HepG2 (cell line): ENCODE measurements around the gene STMN3. TPM values are rescaled to one million over a fixed set of nuclear protein-coding genes. Genes with fewer than 3 reads are reported as not detected.

Source experiments
- DZIP1 ChIP-seq: sonication (generic); formaldehyde crosslinking; IDR thresholded peaks from 2 replicates; pipeline ENCODE4 v1.5.0; 2020; ENCODE audit warnings: mild to moderate bottlenecking, missing genetic modification reagents
- EEA1 ChIP-seq: sonication (generic); formaldehyde crosslinking; IDR thresholded peaks from 2 replicates; pipeline ENCODE4 v1.5.1; 2020; ENCODE audit warnings: mild to moderate bottlenecking, missing genetic modification reagents, borderline replicate concordance
- EHMT2 ChIP-seq: fragments of 200-600 bp; sonication (generic); IDR thresholded peaks from 2 replicates; pipeline ENCODE4 v1.7.0; 2017; ENCODE audit warnings: antibody characterized with exemption, low read depth, low read length, borderline replicate concordance
- JUNB ChIP-seq: sonication (generic); formaldehyde crosslinking; IDR thresholded peaks from 2 replicates; pipeline ENCODE4 v1.8.0; 2022; ENCODE audit warnings: missing genetic modification reagents, mild to moderate bottlenecking, borderline replicate concordance
- LCORL ChIP-seq, 2 experiments: fragments of 450-650 bp in 1 of 2; sonication (generic) in 1 of 2; formaldehyde crosslinking in 1 of 2; IDR thresholded peaks; 2 replicates each; pipeline versions ENCODE4 v1.5.0 to v1.6.1; 2017 to 2020; ENCODE audit warnings: antibody characterized with exemption in 1 of 2, missing genetic modification reagents in 1 of 2
- NFIB ChIP-seq: sonication (generic); formaldehyde crosslinking; IDR thresholded peaks from 2 replicates; pipeline ENCODE4 v1.9.0; 2021; ENCODE audit warnings: missing genetic modification reagents, mild to moderate bottlenecking, borderline replicate concordance
- PTBP1 ChIP-seq: fragments of 200-400 bp; formaldehyde crosslinking; IDR thresholded peaks from 2 replicates; pipeline ENCODE4 v1.6.1; 2018; ENCODE audit warnings: low read length, low read depth; ENCODE audit not compliant: poor library complexity, severe bottlenecking
- RFXAP ChIP-seq: sonication (generic); formaldehyde crosslinking; IDR thresholded peaks from 2 replicates; pipeline ENCODE4 v1.4.0; 2020; ENCODE audit warnings: missing genetic modification reagents, borderline replicate concordance
- TEAD3 ChIP-seq: optimal IDR thresholded peaks from 2 replicates; pipeline ENCODE3; 2016; ENCODE audit warnings: borderline replicate concordance
- ZBTB1 ChIP-seq: sonication (generic); formaldehyde crosslinking; IDR thresholded peaks from 2 replicates; pipeline ENCODE4 v1.4.0; 2020; ENCODE audit warnings: missing genetic modification reagents, borderline replicate concordance
- ZBTB49 ChIP-seq: sonication (generic); formaldehyde crosslinking; IDR thresholded peaks from 2 replicates; pipeline ENCODE4 v1.4.0; 2020; ENCODE audit warnings: missing genetic modification reagents, borderline replicate concordance
- polyA plus RNA-seq, 8 experiments: library from polyadenylated mRNA; depleted of rRNA in 3 of 8; stranded (reverse) in 7 of 8; unstranded in 1 of 8; fragments of >200 nt; fragmentation: Illumina TruSeq in 4 of 8; extraction: Trizol in 4 of 8; gene quantifications; 2 replicates each; pipeline versions ENCODE4 v1.2.1 to v1.2.3, GENCODE V29; 2011 to 2016; ENCODE audit warnings: low read depth in 4 of 8, missing spikeins in 1 of 8, mixed read lengths in 1 of 8; ENCODE audit not compliant: insufficient read depth in 1 of 8
- total RNA-seq, 5 experiments: library from RNA; depleted of rRNA; stranded (reverse); fragments of >200 nt; fragmentation: Illumina TruSeq; extraction: Trizol; gene quantifications; 2 replicates each; pipeline ENCODE4 v1.2.3, GENCODE V29; 2016; ENCODE audit warnings: low read depth in 1 of 5
- TF ChIP-seq, protein P1 (sequence below): sonication (generic); formaldehyde crosslinking; IDR thresholded peaks from 2 replicates; pipeline ENCODE4 v1.9.0; 2021; ENCODE audit warnings: missing genetic modification reagents, mild to moderate bottlenecking, borderline replicate concordance
- TF ChIP-seq, protein P2 (sequence below): sonication (generic); formaldehyde crosslinking; IDR thresholded peaks from 2 replicates; pipeline ENCODE4 v1.5.0; 2020; ENCODE audit warnings: mild to moderate bottlenecking, low read depth, missing genetic modification reagents, borderline replicate concordance
- TF ChIP-seq, protein P3 (sequence below): sonication (generic); formaldehyde crosslinking; conservative IDR thresholded peaks from 2 replicates; pipeline ENCODE4 v1.4.0; 2020; ENCODE audit warnings: missing genetic modification reagents
- TF ChIP-seq, protein P4 (sequence below): IDR thresholded peaks from 2 replicates; pipeline ENCODE4 v1.6.1; 2016; ENCODE audit warnings: low read depth, control low read depth

The STMN3 gene
- total and polyA plus RNA-seq, 2 of the 13 experiments (the other 11 are each of a cell fraction or from before 2014, with no cell fraction given) = 21.0 to 48.3 TPM

DNA sequence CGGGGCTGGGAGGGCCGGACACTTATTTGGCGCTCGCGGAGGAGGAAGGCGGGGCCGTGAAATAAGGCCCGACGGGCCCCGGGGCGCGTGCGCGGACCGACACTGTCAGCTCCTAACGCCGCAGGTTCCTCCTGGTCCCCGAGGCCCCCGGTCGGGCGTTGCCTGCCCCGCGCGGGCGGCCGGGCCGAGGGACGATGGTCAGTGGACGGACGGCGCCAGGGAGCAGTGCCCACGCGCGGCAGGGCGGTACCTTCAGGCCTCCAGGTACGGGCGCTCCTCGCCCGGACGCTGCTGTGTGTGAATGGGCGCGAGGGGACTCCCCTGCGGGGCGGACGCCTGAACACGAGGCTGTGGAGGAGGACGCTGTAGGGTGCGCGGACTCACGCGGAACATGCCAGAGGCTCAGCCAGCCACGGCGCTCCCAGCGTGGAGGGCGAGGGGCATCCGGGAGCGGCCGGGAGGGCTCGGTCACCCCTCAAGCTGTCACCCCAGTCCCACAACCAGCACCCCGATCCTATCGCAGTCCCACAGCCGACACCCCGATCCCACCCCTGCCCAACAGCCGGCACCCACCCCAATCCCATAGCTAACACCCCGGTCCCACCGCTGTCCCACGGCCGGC lies 26.0 kb downstream of the STMN3 start (continued):
- TF ChIP-seq, protein P1, sequence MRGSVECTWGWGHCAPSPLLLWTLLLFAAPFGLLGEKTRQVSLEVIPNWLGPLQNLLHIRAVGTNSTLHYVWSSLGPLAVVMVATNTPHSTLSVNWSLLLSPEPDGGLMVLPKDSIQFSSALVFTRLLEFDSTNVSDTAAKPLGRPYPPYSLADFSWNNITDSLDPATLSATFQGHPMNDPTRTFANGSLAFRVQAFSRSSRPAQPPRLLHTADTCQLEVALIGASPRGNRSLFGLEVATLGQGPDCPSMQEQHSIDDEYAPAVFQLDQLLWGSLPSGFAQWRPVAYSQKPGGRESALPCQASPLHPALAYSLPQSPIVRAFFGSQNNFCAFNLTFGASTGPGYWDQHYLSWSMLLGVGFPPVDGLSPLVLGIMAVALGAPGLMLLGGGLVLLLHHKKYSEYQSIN (CRISPR knock-in tag) = no peak
- TF ChIP-seq PTBP1 = peak; percentile 56
- no peak for TF ChIP-seq LCORL (IDR thresholded peaks at IDR 0.05)
- TF ChIP-seq LCORL (CRISPR knock-in tag; IDR thresholded peaks at IDR 0.05) = peak; percentile 85; the same call in 1 of the 2 replicates
- peak; percentile 93 for TF ChIP-seq RFXAP (CRISPR knock-in tag)
- TF ChIP-seq, protein P2, sequence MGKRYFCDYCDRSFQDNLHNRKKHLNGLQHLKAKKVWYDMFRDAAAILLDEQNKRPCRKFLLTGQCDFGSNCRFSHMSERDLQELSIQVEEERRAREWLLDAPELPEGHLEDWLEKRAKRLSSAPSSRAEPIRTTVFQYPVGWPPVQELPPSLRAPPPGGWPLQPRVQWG (CRISPR knock-in tag) = no peak
- TF ChIP-seq ZBTB49 = peak; percentile 20; the same call in 1 of the 2 replicates
- TF ChIP-seq EEA1 (CRISPR knock-in tag) = peak; percentile 90; the same call in 1 of the 2 replicates
- TF ChIP-seq NFIB (CRISPR knock-in tag) = 0 out of 2 replicates have a peak, but pooled peaks have one; percentile 60
- TF ChIP-seq, protein P3, sequence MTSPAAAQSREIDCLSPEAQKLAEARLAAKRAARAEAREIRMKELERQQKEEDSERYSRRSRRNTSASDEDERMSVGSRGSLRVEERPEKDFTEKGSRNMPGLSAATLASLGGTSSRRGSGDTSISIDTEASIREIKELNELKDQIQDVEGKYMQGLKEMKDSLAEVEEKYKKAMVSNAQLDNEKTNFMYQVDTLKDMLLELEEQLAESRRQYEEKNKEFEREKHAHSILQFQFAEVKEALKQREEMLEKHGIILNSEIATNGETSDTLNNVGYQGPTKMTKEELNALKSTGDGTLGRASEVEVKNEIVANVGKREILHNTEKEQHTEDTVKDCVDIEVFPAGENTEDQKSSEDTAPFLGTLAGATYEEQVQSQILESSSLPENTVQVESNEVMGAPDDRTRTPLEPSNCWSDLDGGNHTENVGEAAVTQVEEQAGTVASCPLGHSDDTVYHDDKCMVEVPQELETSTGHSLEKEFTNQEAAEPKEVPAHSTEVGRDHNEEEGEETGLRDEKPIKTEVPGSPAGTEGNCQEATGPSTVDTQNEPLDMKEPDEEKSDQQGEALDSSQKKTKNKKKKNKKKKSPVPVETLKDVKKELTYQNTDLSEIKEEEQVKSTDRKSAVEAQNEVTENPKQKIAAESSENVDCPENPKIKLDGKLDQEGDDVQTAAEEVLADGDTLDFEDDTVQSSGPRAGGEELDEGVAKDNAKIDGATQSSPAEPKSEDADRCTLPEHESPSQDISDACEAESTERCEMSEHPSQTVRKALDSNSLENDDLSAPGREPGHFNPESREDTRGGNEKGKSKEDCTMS (CRISPR knock-in tag) = no peak
- no peak for TF ChIP-seq EHMT2
- TF ChIP-seq ZBTB1 (CRISPR knock-in tag) = 0 out of 2 replicates have a peak, but pooled peaks have one; percentile 42
- TF ChIP-seq, protein P4, sequence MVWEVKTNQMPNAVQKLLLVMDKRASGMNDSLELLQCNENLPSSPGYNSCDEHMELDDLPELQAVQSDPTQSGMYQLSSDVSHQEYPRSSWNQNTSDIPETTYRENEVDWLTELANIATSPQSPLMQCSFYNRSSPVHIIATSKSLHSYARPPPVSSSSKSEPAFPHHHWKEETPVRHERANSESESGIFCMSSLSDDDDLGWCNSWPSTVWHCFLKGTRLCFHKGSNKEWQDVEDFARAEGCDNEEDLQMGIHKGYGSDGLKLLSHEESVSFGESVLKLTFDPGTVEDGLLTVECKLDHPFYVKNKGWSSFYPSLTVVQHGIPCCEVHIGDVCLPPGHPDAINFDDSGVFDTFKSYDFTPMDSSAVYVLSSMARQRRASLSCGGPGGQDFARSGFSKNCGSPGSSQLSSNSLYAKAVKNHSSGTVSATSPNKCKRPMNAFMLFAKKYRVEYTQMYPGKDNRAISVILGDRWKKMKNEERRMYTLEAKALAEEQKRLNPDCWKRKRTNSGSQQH (CRISPR knock-in tag) = peak; percentile 89; the same call in 1 of the 2 replicates
- peak; percentile 61 for TF ChIP-seq TEAD3
- TF ChIP-seq DZIP1 (CRISPR knock-in tag) = peak; percentile 95; the same call in 1 of the 2 replicates
- no peak for TF ChIP-seq JUNB
